Endothelial cell of umbilical vein (primary cell): ENCODE data around the gene ZNF790. TPM values are rescaled to one million over a fixed set of nuclear protein-coding genes. Genes with fewer than 3 reads are reported as not detected.

ENCODE experiments used
- BruUV-seq: library from RNA; stranded (reverse); fragments of 400-500 nt; replicated peaks from 2 replicates; lab custom pipeline; 2021; lab: Mats Ljungman, UMichigan
- CTCF ChIA-PET: fragments of 300-600, 350-600 bp; sonication (Branson Sonifier 250); formaldehyde crosslinking; loops from one replicate; lab custom pipeline; 2021; ENCODE audit warnings: antibody characterized with exemption, inconsistent platforms; lab: Charles Lee
- POLR2A ChIA-PET: fragments of 300-600, 350-600 bp; sonication (Branson Sonifier 250); formaldehyde crosslinking; loops from one replicate; lab custom pipeline; 2021; ENCODE audit warnings: antibody characterized with exemption, inconsistent platforms; lab: Charles Lee
- DNase-seq: peaks from one replicate; pipeline ENCODE4 v3.0.0-alpha.2; 2011; ENCODE audit warnings: low read depth, low spot score
- FAIRE-seq: peaks from 2 replicates; lab custom pipeline; 2011; peaks lifted over from hg19 to GRCh38; lab: Jason Lieb, UNC
- H2AFZ ChIP-seq: 2 replicates; pipeline ENCODE4 v1.6.0; 2012; ENCODE audit warnings: low read depth, low read length, control low read depth, inconsistent platforms
- H3K27ac ChIP-seq: 2 replicates; pipeline ENCODE4 v1.5.1; 2011; ENCODE audit warnings: low read depth, mild to moderate bottlenecking, control low read depth, low read length, moderate library complexity; ENCODE audit not compliant: insufficient read depth
- H3K27me3 ChIP-seq, 2 experiments: 2 replicates each; pipeline versions ENCODE4 v1.6.0 to v1.6.1; 2011; ENCODE audit warnings: low read length in 2 of 2, mixed read lengths in 1 of 2; ENCODE audit not compliant: control insufficient read depth in 2 of 2, insufficient read depth in 2 of 2
- H3K36me3 ChIP-seq, 2 experiments: 2 replicates in 1 of 2; 3 replicates in 1 of 2; pipeline ENCODE4 v1.5.1; 2011; ENCODE audit warnings: low read length in 2 of 2, mild to moderate bottlenecking in 1 of 2, moderate library complexity in 1 of 2; ENCODE audit not compliant: control insufficient read depth in 2 of 2, insufficient read depth in 2 of 2; ENCODE audit errors: extremely low read depth in 1 of 2
- H3K4me1 ChIP-seq: 3 replicates; pipeline ENCODE4 v1.5.1; 2011; ENCODE audit warnings: mild to moderate bottlenecking, low read length; ENCODE audit not compliant: control insufficient read depth, insufficient read depth; ENCODE audit errors: extremely low read depth
- H3K4me2 ChIP-seq: 2 replicates; pipeline ENCODE4 v1.6.1; 2011; ENCODE audit warnings: low read length, control low read depth, mixed read lengths; ENCODE audit not compliant: insufficient read depth
- H3K4me3 ChIP-seq, 3 experiments: fragments of 200-600 bp in 1 of 3; sonication (generic), shearing (Covaris generic) in 1 of 3; replicated peaks in 1 of 3; 2 replicates each; pipeline ENCODE4 v1.5.1; 2011 to 2016; ENCODE audit warnings: control low read depth in 3 of 3, low read length in 3 of 3, mild to moderate bottlenecking in 2 of 3, inconsistent platforms in 1 of 3, low read depth in 1 of 3, moderate library complexity in 1 of 3; ENCODE audit not compliant: insufficient read depth in 1 of 3
- H3K79me2 ChIP-seq: 2 replicates; pipeline ENCODE4 v1.6.0; 2012; ENCODE audit warnings: low read length, inconsistent platforms; ENCODE audit not compliant: control insufficient read depth, insufficient read depth
- H3K9ac ChIP-seq: replicated peaks from 2 replicates; pipeline ENCODE3; 2011; ENCODE audit warnings: low read length, control low read depth; ENCODE audit not compliant: insufficient read depth; ENCODE audit errors: extremely low read depth
- H3K9me1 ChIP-seq: replicated peaks from 3 replicates; pipeline ENCODE4 v1.6.0; 2011; ENCODE audit warnings: mild to moderate bottlenecking, low read length; ENCODE audit not compliant: control insufficient read depth, insufficient read depth; ENCODE audit errors: extremely low read depth
- H3K9me3 ChIP-seq: replicated peaks from 2 replicates; pipeline ENCODE4 v1.5.1; 2012; ENCODE audit warnings: low read length, inconsistent platforms; ENCODE audit not compliant: control insufficient read depth, insufficient read depth
- H4K20me1 ChIP-seq: replicated peaks from 2 replicates; pipeline ENCODE3; 2011; ENCODE audit warnings: mild to moderate bottlenecking, low read length; ENCODE audit not compliant: control insufficient read depth, insufficient read depth; ENCODE audit errors: extremely low read depth
- CTCF ChIP-seq, 2 donors: IDR thresholded peaks; 1 replicate in 1 of 2; 2 replicates in 1 of 2; pipeline ENCODE4 v1.5.1; 2011; ENCODE audit warnings: low read length in 2 of 2, mild to moderate bottlenecking in 2 of 2, moderate library complexity in 2 of 2, control low read depth in 1 of 2, inconsistent platforms in 1 of 2, low read depth in 1 of 2; ENCODE audit not compliant: insufficient read depth in 1 of 2; ENCODE audit errors: extremely low read depth in 1 of 2
- EZH2 ChIP-seq: IDR thresholded peaks from 2 replicates; pipeline ENCODE4 v1.6.1; 2012; ENCODE audit warnings: borderline replicate concordance, low read depth, mild to moderate bottlenecking, moderate library complexity, low read length, inconsistent platforms; ENCODE audit not compliant: severe bottlenecking
- FOS ChIP-seq: IDR thresholded peaks from 2 replicates; pipeline ENCODE4 v1.6.1; 2011; ENCODE audit warnings: mild to moderate bottlenecking, low read length, moderate library complexity, borderline replicate concordance; ENCODE audit not compliant: insufficient read depth
- GATA2 ChIP-seq: IDR thresholded peaks from 2 replicates; pipeline ENCODE4 v1.7.0; 2011; ENCODE audit warnings: low read depth, mild to moderate bottlenecking, moderate library complexity, mixed read lengths, low read length; ENCODE audit not compliant: insufficient read length, insufficient read depth
- JUN ChIP-seq: IDR thresholded peaks from 2 replicates; pipeline ENCODE4 v1.6.1; 2011; ENCODE audit warnings: borderline replicate concordance, low read depth; ENCODE audit not compliant: insufficient read length, insufficient read depth
- MAX ChIP-seq: IDR thresholded peaks from 2 replicates; pipeline ENCODE4 v1.6.1; 2011; ENCODE audit not compliant: insufficient read depth, insufficient read length
- MYC ChIP-seq: IDR thresholded peaks from one replicate; pipeline ENCODE4 v1.6.1; 2011; ENCODE audit warnings: mild to moderate bottlenecking, low read depth, low read length
- POLR2A ChIP-seq: IDR thresholded peaks from 2 replicates; pipeline ENCODE4 v1.6.1; 2012; ENCODE audit warnings: low read depth, mild to moderate bottlenecking, control low read depth, low read length
- POLR2AphosphoS5 ChIP-seq: IDR thresholded peaks from 2 replicates; pipeline ENCODE4 v1.6.1; 2012; ENCODE audit warnings: low read depth, mild to moderate bottlenecking, control low read depth, low read length, moderate library complexity; ENCODE audit not compliant: insufficient read depth
- dilution Hi-C: fragments of 300-500 bp; cut with MboI; formaldehyde crosslinking; loops from one replicate; pipeline ENCODE4 v1.15.0; 2019; ENCODE audit warnings: low sequenced_read_pairs; ENCODE audit not compliant: extremely low pct_ligation_motif_present
- intact Hi-C: fragments of 100-400 bp; cut with micrococcal nuclease; formaldehyde crosslinking; loops from one replicate; pipeline ENCODE4 v1.10.0; 2022
- polyA plus RNA-seq, 4 experiments: library from polyadenylated mRNA; depleted of rRNA in 3 of 4; stranded (reverse) in 3 of 4; unstranded in 1 of 4; fragments of >200 nt; gene quantifications; 2 replicates each; pipeline versions ENCODE4 v1.2.1 to v1.2.3, GENCODE V29; 2011 to 2012; ENCODE audit warnings: missing spikeins in 1 of 4
- total RNA-seq: library from RNA; stranded (reverse); gene quantifications from 2 replicates; pipeline ENCODE4 v1.2.3, GENCODE V29; 2021

ZNF790 gene
- total and polyA plus RNA-seq, 2 donors (not counting 3 experiments of a cell fraction or from before 2014, with no cell fraction given) = 2.1 to 5.6 TPM

GRCh38 chr19:36797786-36798108 is 40.4 kb downstream of the ZNF790 start:
- H3K9me3 ChIP-seq = peaks cover 1% of the 10 kb centered on the region
- dilution Hi-C loops (no loop called here), intact Hi-C loops (loop anchor here (1.0 kb wide), 3 partner anchors 25 to 53 kb away; partner anchors contain the start of genes ZNF345, ZNF790 and ZNF850)
- POLR2A ChIA-PET = no interaction called here
- H3K4me2 ChIP-seq = peak overlapping the region; percentile 73
- H3K9ac ChIP-seq = peak overlapping the region; percentile 18
- no peaks in the 10 kb centered on the region for H3K9me1 ChIP-seq
- CTCF ChIA-PET = interaction anchor here (1.0 kb wide), 1 partner anchor 52 kb away, joined by 3 read pairs; no protein-coding TSS in a partner anchor
- H3K27ac ChIP-seq = peak overlapping the region; percentile 34
- DNase-seq = no peak
- H3K27me3 ChIP-seq = no peaks in the 10 kb centered on the region
- no peaks in the 10 kb centered on the region for H3K36me3 ChIP-seq
- FAIRE-seq = peak; percentile 12
- no peaks in the 10 kb centered on the region for H3K4me1 ChIP-seq
- no peaks in the 10 kb centered on the region for H3K79me2 ChIP-seq
- H4K20me1 ChIP-seq = no peaks in the 10 kb centered on the region
- BruUV-seq = TSS peak; percentile 78
- peak overlapping the region; percentile 75 for H2AFZ ChIP-seq
- peak overlapping the region; percentile 23 to 83 (median 73) for H3K4me3 ChIP-seq
- TF ChIP-seq POLR2AphosphoS5 (no peak), MYC (no peak)

- dilution Hi-C loops = no loop called here
- Histone ChIP-seq H2AFZ (peak overlapping the region; percentile 98), H3K4me2 (peak overlapping the region; percentile 19), H3K27me3 (no peaks in the 10 kb centered on the region), H3K9me3 (no peaks in the 10 kb centered on the region), H3K27ac (no peak overlapping the region), H3K36me3 (no peaks in the 10 kb centered on the region), H3K79me2 (no peaks in the 10 kb centered on the region), H3K9ac (no peak overlapping the region), H3K9me1 (no peaks in the 10 kb centered on the region), H3K4me3 (peak overlapping the region; percentile 34 to 83 (median 73)), H3K4me1 (no peaks in the 10 kb centered on the region), H4K20me1 (no peaks in the 10 kb centered on the region)
- TF ChIP-seq CTCF (IDR thresholded peaks at IDR 0.05; ENCODE audit: extremely low read depth in 1 of 2, insufficient read depth in 1 of 2, low read depth in 1 of 2, low read length in 2 of 2) (no peak), POLR2AphosphoS5 (no peak), EZH2 (no peak), JUN (no peak), MAX (no peak), FOS (no peak), MYC (no peak), GATA2 (no peak), POLR2A (no peak)
- POLR2A ChIA-PET = interaction anchor here (0.6 kb wide), 1 partner anchor 291 kb away, joined by 3 read pairs; no protein-coding TSS in a partner anchor
- DNase-seq (no peak), FAIRE-seq (no peak)
- no TSS peak for BruUV-seq
- intact Hi-C loops = no loop called here
- CTCF ChIA-PET = interaction anchor here (0.7 to 1.0 kb wide), 2 partner anchors 25 to 54 kb away, joined by 3 read pairs; no protein-coding TSS in a partner anchor
Measured at GRCh38 chr19:36796714-36796992, 41.5 kb downstream of the ZNF790 start.
